Activated T-helper 9 cell treated with anti-CD3 and anti-CD28 coated beads, Interleukin-2, amount 50 U/mL, for 16 hours (primary cell): Measurements from ENCODE around the gene TNS3.
"Not testable (repeated sequence)": the region's sequence is repeated elsewhere in the genome, so short reads cannot be mapped to it uniquely, and the experiment has no call there.

Source experiments
- DNase-seq: peaks from one replicate; pipeline ENCODE4 v3.0.0-alpha.2; 2020; ENCODE audit warnings: low read depth

TNS3 gene

GRCh38 chr7:47470567-47471357 lies 111.1 kb downstream of the TNS3 start:
- no peak for DNase-seq

DNA sequence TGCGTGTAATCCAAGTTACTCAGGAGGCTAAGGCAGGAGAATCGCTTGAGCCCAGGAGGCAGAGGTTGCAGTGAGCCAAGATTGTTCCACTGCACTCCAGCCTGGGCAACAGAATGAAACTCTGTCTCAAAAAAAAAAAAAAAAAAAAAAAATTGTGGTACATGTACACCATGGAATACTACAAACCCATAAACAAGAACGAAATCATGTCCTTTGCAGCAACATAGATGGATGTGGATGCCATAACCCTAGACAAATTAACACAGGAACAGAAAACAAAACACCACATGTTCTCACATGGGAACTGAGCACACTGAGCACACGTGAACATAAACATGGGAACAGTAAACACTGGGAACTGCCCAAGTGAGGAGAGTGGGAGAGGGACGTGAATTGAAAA lies 112.1 kb downstream of the TNS3 start:
- DNase-seq, result not testable (repeated sequence)

DNA sequence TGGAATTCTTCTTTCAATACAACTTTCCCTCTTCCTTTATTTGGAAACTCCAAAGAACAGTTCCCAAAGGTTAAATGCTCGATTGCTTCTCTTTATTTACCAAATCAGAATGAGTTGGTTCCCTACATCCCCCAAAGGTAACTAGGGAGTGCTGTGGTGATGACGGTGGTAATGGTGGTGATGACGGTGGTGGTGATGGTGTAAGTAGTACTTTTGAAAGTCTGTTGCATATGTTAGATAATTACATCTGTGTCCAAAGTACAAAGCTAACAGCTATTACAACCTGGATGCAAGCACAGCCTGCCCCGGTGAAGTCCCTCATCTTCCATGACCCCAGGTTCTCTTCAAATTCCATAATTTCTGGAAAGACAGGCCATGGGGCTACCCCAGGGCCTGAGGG lies 115.1 kb downstream of the TNS3 start:
- DNase-seq, result no peak

DNA sequence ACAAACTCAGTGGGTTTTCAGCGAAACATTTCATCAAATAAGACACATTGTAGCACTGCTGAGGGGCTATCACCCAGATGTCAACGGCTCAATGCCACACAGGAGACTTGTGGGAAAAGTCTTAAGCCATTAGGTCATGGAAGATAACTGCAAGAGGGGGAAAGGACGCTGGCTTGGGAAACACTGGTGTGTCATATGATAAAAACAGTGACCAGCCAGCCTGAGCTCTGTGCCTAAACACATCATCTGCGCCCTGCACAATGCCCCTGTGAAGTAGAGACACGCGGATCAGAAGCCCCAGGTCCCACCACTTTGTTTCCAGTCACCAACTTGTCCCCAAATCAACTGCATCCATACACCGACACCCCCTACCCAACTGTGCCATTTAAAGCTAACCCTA lies 116.7 kb downstream of the TNS3 start:
- no peak for DNase-seq

DNA sequence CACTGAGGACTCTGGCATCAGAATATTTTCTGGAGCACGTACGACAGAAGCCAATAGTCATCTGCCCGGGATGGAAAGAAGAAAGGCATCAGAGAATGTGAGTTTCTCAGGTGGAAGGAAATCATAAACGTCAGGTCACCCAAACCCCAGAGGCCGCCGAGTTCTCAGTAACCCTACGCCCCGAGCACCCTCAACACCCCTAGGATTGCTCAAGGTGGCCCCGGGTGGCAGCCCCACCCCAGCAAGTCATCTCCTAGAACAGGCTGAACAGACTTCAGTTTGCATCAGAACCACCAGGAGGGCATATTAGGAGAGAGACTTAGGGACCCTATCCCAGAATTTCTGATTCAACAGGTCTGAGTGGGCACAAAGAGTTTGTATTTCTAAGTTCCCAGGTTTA lies 117.6 kb downstream of the TNS3 start:
- DNase-seq, result no peak

- DNase-seq, result no peak
Measured at GRCh38 chr7:47461746-47462145, 120.2 kb downstream of the TNS3 start.

DNA sequence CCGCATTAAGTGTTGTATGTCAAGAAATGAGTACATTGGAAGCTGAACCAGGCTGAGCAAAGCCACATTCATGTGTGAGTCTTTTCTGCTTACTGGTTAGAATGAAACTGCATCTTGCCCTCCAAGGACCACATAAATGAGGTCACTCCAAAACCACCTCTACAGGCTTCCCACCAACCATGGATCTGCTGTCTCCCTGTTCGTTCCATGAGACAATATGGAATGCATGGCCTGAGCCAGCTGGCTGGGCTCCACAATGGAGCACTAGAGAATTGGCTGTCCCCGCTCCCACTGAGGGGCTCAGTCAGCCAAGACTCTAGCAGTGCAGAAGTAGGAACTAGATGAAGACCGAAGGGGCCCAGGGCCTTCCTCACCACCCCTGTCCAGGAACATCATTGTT lies 120.8 kb downstream of the TNS3 start:
- no peak for DNase-seq

- no peak for DNase-seq
Measured at GRCh38 chr7:47460251-47460989, 121.5 kb downstream of the TNS3 start.

GRCh38 chr7:47458486-47458885 lies 123.4 kb downstream of the TNS3 start:
- DNase-seq, result no peak

- DNase-seq, result no peak
Measured at GRCh38 chr7:47458057-47458456, 123.9 kb downstream of the TNS3 start.

- DNase-seq, result no peak
Measured at GRCh38 chr7:47456210-47456955, 125.5 kb downstream of the TNS3 start.

DNA sequence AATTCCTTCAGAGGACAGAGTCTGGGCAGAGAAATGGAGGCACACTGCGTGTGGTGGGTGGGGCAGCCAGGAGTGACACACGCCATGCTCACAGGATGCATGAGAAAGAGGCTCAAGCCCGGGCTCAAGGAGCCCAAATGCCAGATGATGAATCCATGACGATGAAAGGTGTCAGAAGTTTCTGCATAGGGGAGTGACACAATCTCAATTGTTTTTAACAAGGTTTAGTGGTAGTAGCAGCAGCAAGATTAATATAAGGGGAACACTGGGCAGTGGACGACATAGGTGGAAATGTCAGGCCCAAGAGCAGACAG lies 126.1 kb downstream of the TNS3 start:
- DNase-seq, result no peak

DNA sequence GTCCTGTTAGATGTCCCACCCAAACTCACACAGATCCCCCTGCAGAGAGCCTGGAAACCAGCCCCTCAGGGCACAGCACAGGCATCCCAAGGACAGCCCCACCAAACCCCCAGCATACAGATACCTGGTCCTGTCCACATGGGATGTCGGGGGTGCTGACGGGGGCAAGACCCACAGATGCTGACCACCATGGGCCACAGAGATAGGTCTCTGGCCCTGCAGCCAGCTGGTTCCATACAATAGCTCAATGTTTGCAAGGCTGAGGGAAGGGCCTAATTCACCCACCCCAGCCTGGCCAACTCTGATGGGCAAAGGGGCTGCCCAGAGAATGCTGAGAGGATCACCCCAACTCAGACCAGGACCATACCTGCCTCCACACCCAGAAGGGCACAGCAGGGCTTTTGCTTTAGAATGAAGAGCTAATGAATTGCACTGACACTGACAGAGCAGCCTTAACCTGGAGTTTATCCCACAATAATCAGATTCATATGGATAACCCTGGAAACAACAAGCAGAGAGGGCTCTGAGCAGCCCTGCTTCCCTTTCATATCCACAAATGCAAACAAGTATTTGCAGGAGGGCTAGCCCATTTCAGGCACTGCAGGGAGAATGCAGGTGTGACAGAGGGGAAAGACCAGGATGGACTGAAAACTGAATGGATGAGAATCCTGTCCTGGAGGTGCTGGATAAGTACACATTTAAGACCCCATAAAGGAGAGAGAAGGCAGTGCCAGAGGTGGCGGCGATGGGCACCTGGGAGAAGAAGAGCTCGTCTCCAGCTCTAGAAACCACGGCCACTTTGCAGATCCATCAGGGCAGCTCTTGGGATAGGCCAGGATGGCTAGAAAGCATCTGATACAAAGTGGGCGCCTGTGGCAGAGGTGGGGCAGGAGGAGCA lies 126.7 kb downstream of the TNS3 start:
- DNase-seq, result no peak

GRCh38 chr7:47454069-47454973 lies 127.6 kb downstream of the TNS3 start:
- DNase-seq, result no peak

DNA sequence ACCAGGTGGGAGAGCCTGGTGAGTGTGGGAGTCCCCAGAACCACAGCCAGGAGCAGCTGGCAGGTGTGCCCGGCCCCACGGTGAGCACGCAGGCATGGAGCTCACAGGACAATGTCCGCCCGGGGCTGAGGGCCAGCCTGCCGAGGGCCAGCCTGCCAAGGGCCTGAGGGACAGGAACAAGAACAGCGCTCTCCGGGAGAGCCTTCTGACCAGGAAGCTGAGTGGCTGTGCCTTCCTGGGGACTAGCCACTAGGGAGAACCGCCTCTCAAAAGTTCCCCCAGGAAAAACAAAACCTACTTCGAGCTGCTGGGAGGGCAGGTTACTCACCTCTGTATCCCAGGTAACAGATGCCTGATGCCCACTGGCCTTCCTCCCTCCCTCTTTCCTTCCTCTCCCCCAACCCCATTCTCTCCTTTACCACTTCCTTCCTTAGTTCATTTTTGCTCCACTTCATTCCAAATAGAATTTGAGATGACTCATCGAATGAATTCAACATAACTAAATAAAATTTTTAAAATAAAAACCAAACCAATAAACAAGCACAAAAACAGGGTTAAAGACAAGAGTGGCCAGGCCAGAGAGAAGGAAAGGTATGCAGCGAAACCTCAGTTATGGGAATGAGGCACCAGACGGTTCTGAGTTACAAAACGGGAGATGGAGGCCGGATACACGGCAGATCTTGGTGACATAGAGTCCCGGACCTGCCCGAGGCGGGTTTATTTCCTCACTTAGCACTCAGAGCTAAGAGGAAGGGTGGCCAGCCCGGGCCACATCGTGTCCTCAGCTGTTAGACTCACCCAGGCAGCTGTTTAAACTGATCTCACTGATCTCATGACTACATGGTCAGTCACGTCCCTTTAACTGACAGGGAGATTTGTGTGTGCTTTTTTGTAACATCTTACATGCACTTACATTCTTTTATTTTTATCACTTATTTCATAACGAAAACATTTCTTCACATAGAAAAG lies 128.5 kb downstream of the TNS3 start:
- no peak for DNase-seq

DNA sequence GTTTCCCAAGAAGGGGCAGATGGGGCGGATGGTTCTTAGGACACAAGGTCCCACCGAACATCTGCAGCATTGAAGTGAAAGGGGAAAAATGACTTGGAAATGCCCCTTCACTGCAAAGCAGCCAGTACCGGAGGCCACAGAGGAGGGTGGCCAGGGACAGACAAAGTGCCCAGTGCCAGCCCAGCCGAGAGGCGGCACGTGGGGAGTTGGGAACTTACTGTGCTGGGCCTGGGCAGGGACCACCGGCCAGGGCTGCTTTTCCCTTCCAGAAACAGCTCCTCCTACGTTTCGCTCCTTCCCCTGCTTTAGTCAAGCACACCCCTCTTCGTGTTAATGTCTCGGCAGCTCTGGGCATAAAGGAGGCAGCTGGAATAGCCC lies 129.2 kb downstream of the TNS3 start:
- no peak for DNase-seq

DNA sequence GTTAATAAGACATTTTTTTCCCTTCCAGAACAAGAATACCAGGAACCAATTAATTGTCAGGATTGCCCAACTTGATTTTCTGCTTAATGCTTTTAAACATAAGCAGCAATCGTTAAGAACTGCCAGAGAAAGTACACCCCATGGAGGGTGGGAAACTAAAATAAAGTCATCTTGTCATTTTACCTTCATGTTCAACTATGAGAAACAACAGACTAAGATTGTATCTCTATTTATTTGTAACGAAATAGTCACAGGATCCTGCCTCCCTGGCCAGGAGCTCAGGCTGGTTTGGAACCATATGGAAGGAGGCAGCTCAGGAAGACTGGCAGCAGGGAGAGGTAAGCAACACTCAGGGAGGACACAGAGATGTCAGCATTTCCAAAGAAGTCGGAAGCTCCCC lies 129.6 kb downstream of the TNS3 start:
- no peak for DNase-seq

DNA sequence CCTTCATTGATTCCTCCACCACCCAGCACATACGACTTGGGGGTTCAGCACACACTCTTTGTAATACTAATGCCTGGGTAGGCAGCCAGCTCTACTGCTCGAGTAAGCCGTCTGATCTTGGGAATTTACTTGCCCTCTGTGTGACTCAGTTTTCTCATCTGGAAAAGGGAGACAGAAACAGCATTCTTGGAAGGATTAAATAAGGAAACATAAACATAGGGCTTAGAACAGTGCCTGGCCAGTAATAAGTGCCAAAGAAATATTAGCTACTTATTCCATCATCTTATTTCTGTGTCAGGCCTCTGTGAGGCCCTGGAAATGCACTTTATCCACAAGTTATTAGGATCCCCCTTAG lies 130.1 kb downstream of the TNS3 start:
- no peak for DNase-seq

DNA sequence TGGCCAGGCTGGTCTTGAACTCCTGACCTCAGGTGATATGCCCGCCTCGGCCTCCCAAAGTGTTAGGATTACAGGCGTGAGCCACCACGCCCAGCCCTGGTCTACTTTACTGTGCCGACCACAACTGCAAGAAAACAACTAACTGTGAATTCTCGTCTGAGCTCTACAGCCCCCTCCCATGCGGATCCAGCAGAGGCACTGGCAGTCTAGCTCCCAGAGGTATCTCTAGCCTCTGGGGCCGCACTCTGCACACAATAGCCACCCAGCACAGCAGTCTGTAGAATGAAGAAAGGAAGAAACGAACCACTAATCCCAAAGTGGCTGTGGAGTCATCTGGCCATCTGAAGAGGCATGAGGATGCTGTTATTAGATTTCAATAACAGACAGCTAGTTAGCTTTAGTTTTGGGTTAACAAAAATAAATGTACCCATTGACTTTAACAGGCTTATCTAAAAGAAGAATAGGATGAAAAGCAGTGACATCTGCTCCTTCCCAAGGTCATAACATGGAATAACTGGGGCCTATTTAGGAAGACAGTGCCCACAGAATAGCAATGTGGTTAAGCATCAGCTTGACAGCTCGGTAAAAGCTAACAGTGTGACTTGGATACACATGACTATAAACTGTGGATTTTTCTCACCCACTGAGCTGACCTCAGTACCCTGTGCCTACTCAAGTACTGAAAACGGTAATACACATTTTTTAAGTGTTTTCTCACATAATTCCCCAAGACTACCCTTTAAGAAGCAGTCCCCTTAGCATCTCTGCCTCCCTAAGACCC lies 131.9 kb downstream of the TNS3 start:
- DNase-seq, result no peak
